ELR (cell line): ENCODE data around the gene RGL2.

ENCODE experiments used
- DNase-seq: peaks from one replicate; pipeline ENCODE4 v3.0.0-alpha.2; 2015; ENCODE audit warnings: low read depth

RGL2 gene

GRCh38 chr6:33316603-33317418 lies 18.1 kb upstream of the RGL2 start:
- no peak for DNase-seq

- DNase-seq: no peak
These were observed 17.3 kb upstream of the RGL2 start for GRCh38 chr6:33315793-33316602.

DNA sequence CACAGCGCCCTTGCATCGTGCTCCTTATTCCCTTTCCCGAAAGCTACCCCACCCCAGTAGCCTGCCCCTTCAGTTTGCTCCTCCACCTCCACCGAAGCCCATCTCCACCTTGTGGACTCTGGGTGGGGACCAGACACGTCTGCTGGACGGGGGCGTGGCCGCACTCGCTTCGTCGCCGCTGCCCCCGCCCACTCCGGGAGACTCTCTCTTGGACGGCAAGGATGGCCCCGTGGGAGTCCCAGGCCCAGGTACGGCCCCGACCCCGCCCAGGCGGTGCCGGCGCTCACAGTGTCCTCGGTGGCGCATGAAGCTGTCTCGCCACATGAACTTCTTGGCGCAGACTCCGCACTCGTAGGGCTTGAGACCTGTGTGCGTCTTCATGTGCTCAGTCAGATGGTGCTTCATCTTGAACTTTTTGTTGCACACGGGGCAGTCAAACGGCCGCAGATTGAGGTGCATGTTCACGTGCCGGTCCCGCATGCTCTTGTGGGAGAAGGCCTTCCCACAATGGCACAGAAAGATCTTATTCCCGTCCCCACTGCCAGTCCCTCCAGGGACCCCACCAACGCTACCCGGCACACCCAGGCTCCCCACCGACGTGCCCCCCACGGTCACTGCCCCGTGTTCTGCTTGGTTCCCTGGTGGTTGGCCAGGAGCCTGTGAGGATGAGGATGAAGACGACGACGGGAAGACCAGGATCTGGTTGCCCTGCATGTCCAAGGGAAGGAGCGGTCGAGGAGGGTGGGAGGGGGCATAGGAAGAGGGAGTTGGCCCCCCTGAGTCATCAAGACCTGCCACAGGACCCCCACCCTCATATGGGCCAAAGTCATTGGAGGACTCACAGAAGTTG lies 16.4 kb upstream of the RGL2 start:
- peak; percentile 33 for DNase-seq

DNA sequence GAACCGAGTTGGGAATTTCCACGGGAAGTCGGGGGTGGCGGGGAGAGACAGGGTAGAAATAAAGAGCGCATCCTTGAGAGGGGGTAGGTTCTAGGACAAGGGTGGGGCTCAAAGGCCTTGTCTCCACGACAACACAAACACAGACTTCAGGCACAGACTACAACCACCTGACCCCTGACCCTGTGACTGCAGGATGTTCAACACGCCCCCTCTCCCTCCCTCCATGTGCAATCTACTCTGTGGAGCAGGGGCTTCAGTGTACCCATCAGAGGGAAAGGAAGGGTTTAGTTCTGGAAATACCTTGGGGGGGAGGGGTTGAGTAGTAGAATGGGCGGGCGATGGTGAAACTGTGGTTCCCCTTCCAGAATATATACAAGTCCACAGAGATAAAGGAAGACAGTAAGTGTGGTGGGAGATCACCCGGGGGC lies 15.8 kb upstream of the RGL2 start:
- peak; percentile 84 for DNase-seq

- DNase-seq: peak; percentile 84
These were observed 15.2 kb upstream of the RGL2 start, which contains the start of gene TAPBP for GRCh38 chr6:33313709-33314514. TAPBP (minus strand) TSS chr6:33314078; CDS start chr6:33314041, 37 bp downstream.

GRCh38 chr6:33313105-33313708 lies 14.5 kb upstream of the RGL2 start:
- peak; percentile 70 for DNase-seq

GRCh38 chr6:33312361-33313104 lies 13.8 kb upstream of the RGL2 start:
- DNase-seq: peak; percentile 81

GRCh38 chr6:33306356-33306755 lies 7.6 kb upstream of the RGL2 start:
- no peak for DNase-seq

DNA sequence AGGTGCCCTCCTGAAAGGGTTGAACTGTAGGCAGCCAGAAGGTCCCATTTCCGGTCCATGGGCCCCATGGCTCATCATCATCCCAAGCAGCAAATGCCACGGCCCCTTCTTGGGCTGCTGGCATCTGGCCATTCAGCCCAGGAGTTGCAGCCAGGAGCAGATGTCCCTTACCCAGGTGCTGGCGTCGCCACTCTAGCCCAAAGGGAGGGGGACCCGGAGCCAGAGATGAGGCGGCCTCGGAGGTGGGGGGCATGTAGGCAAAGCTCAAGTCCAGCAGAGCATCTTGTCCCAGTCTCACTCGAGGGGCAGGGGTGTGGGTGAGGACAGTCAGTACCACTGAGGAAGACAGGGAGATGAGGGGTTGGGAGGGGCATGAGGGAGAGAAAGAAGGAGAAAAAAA lies 6.3 kb upstream of the RGL2 start:
- no peak for DNase-seq

GRCh38 chr6:33304216-33304615 lies 5.5 kb upstream of the RGL2 start:
- no peak for DNase-seq

DNA sequence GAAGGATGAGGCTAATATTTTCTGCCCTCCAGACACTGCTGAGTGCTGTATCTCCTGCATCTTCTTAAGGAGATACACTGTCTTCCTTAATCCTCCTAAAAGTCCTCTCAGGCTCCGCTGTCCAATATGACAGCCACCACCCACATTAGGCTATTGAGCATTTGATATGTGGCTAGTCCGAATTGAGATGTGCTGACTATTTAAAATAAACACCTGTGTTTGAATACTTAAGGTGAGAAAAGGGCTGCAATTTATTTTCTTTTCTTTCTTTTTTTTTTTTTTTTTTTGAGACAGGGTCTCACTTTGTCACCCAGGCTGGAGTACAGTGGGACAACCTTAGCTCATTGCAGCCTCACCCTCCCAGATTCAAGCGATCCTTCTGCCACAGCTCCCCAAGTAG lies 3.1 kb upstream of the RGL2 start:
- no peak for DNase-seq

GRCh38 chr6:33299237-33299944 lies 649 bp upstream of the RGL2 start:
- peak; percentile 96 for DNase-seq

DNA sequence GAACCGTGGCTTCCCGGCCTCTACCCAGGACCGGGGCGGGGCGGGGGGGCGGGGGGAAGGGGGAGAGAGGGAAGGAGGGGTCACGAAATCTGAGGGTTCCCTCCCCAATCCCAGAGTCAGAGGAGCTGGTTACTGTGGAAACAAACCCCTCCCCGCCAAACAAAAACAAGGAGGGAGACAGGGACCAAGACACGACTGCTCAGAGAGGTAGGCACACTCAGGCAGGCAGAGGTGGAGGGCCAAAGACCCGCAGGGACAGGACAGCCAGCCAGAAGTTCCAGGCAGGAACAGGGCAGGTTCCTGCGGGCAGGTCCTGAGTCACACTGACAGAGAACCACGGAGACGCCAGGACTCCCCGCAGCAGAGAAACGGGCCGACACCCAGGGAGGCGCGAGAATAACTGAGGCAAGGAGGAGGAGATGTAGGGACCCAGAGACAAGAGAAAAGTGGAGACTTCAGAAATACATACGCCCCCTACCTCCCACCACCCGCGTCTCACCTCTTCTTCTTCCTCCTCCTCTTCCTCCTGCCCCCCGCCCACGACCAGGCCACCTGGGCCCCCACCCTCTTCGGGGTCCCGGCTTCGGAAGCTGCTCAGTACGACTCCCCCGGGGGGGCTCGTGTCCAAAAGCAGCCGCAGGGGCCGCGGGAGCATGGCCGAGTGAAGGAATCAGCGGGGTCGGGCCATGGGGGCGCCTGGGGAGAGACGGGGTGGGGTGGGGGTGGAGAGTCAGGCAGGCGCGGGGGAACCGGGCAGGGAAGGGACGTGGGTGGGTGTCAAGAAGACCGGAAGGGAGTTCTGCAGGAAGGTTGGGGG lies 578 bp downstream of the RGL2 start:
- DNase-seq: peak; percentile 87

- no peak for DNase-seq
These were observed 1.3 kb downstream of the RGL2 start for GRCh38 chr6:33297406-33297955.

DNA sequence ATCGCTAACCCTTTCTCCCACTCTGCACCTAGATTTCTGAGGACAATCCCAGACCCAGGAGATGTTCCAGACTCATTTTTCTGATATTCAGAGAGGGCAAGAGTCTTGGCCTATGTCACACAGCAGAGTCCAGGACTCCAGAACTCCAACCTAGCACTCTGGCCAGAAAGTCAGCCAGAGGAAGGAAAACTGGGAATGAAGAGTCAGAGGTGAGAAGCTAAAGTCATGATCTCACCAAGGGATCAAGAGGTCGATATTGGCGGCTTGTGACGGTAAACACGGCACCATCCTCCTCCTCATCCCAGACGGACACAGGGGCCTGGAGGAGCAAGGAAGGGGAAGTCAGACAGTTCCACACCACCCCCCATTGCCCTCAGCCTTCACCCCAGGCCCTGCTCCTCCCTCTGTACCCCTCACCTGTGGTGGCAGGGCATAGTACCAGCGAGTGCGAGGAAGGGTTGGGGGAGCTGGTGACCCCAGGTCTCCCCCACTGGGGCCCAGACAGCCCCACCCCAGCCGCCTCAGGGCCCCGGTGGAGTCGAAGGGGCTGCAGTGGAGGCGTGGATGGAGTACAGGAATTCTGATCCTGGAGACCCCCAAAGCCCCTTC lies 1.8 kb downstream of the RGL2 start:
- no peak for DNase-seq

- DNase-seq: no peak
These were observed 2.9 kb downstream of the RGL2 start for GRCh38 chr6:33295621-33296369.
